Adrenal gland (tissue), 12 donors: Measurements from ENCODE around the gene CDCA4. TPM values are rescaled to one million over a fixed set of nuclear protein-coding genes. Genes with fewer than 3 reads are reported as not detected.
A peak's percentile ranks its signal among the peaks of the same experiment; 100 is the strongest.

ENCODE experiments used
- DNase-seq, 7 donors: peaks; one replicate each; pipeline ENCODE4 v3.0.0-alpha.2; 2019 to 2020
- H3K27ac ChIP-seq, 5 donors: fragments of 200-600 bp; sonication (generic) in 4 of 5; 1 replicate in 3 of 5; 2 replicates in 2 of 5; pipeline versions ENCODE4 v1.5.1 to v1.8.0; 2016 to 2020; ENCODE audit warnings: mild to moderate bottlenecking in 1 of 5
- H3K27me3 ChIP-seq: fragments of 200-600 bp; 2 replicates; pipeline ENCODE4 v1.8.0; 2021
- H3K36me3 ChIP-seq, 2 donors: fragments of 200-600 bp; replicated peaks in 1 of 2; 1 replicate in 1 of 2; 2 replicates in 1 of 2; pipeline versions ENCODE4 v1.5.1 to v1.8.0; 2018 to 2022
- H3K4me1 ChIP-seq, 2 donors: fragments of 200-600 bp; replicated peaks in 1 of 2; 1 replicate in 1 of 2; 2 replicates in 1 of 2; pipeline versions ENCODE4 v1.5.1 to v1.8.0; 2018 to 2021
- H3K4me3 ChIP-seq, 4 donors: fragments of 200-600 bp; sonication (generic) in 3 of 4; one replicate each; pipeline ENCODE4 v1.5.1; 2016 to 2018
- H3K9me3 ChIP-seq, 3 donors: fragments of 200-600 bp; sonication (generic) in 1 of 3; replicated peaks in 1 of 3; 1 replicate in 2 of 3; 2 replicates in 1 of 3; pipeline versions ENCODE4 v1.5.1 to v1.8.0; 2016 to 2021
- POLR2A ChIP-seq, 2 donors: fragments of 450-650 bp; IDR thresholded peaks; one replicate each; pipeline ENCODE4 v1.6.1; 2017; ENCODE audit warnings: antibody characterized with exemption in 2 of 2, mild to moderate bottlenecking in 2 of 2, moderate library complexity in 1 of 2
- WGBS, 4 donors: extraction: QIAGEN DNeasy Blood & Tissue Kit in 2 of 4; methylation state at CpG; one replicate each; pipeline versions ENCODE4 v1.1.5 to v1.1.7; 2013 to 2017; 5-methylcytosine and 5-hydroxymethylcytosine counted together
- intact Hi-C, 2 donors: fragments of 100-400 bp; cut with DNase I; formaldehyde crosslinking; loops; one replicate each; pipeline versions ENCODE4 v1.14.1 to v1.15.0; 2022 to 2023
- polyA plus RNA-seq, 3 donors: library from polyadenylated mRNA; stranded (reverse); fragments of 200-250 nt in 2 of 3; fragments of 350-450 nt in 1 of 3; fragmentation: Illumina TruSeq in 1 of 3; extraction: RNeasy Lipid Tissue Mini Kit (QIAGEN cat#74804) in 1 of 3; gene quantifications; one replicate each; pipeline ENCODE4 v1.2.3, GENCODE V29; 2013 to 2014
- total RNA-seq, 9 donors: library from RNA; depleted of rRNA in 4 of 9; stranded (reverse); fragments of >200 nt in 4 of 9; fragments of 120-200 nt in 1 of 9; fragmentation: NEBNext Ultra II Directional in 1 of 9; extraction: Animal tissue kit (Norgen Biotek cat#: 25700) in 1 of 9; gene quantifications; one replicate each; pipeline versions ENCODE4 v1.1.0 to v1.2.4, GENCODE V29; 2013 to 2023
- TF ChIP-seq, protein P1 (sequence below), 6 experiments: fragments of 450-650 bp in 4 of 6; fragments of 200-600 bp in 2 of 6; sonication (generic) in 1 of 6; IDR thresholded peaks; 1 replicate in 5 of 6; 2 replicates in 1 of 6; pipeline versions ENCODE4 v1.5.1 to v1.8.0; 2016 to 2021; ENCODE audit warnings: antibody characterized with exemption in 6 of 6, mild to moderate bottlenecking in 2 of 6, moderate library complexity in 1 of 6
- donor health status: healthy with polysubstance abuse.
- donor health status: Bipolar disorder and iron deficiency.
- donor health status: DM: yes; HTN: yes; CAD: no.
- donor health status: DM: no; HTN: no; CAD: no.
- donor health status: DM: no; HTN: no; CAD: no.
- donor health status: DM: yes; HTN: yes; CAD: no.

CDCA4 gene
- total and polyA plus RNA-seq, 12 donors = 0.66 to 10.5 (median 4.1) TPM

DNA sequence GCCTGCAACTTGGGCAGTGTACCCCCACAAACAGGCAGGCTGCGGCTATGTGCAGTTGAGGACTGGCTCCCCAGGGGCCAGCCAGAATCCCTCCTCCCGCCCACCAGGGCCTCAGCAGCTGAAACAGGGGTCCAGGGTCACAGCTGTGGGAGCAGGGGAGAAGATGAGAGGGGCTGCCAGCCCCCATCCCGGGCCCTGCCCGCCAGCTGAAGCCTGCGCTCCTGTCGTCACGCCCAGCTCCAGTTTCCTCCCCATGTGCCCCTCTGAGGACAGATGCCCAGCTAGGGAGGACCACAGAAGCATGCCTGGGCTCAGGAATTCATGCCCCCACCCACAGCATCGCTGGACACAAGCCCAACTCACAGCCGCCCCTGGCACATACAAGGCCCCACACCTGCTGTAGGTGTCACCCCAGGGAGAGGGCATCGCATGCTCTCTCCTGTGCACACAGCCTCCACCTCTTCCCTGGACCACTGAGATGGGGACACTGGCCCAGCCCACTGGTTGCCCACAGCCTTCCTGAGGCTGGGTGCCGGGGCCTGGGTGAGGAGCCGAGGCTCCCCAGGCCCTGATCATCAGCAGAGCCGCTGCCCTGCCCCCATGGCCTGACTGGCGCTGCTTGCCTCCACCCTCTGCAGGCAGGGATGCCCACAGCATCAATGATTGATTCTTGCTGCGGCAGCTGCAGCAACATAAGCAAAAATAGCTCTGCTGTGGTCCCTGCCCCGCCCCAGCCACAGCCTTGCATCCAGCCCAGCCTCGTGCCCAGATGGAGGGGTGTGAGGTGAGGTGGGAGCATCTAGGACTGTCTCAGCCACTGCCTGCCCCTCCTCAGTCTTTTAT is 39.0 kb downstream of the CDCA4 start:
- WGBS, 4 donors = 85 to 87% (median 86%) methylated on average over 6 to 17 of the region's 17 CpGs
- Histone ChIP-seq H3K4me3 (no peak overlapping the region), H3K27me3 (no peaks in the 10 kb centered on the region), H3K9me3 (no peaks in the 10 kb centered on the region), H3K36me3 (no peaks in the 10 kb centered on the region), H3K27ac (no peak overlapping the region), H3K4me1 (peaks cover 11 to 20% of the 10 kb centered on the region in 2 donors)
- intact Hi-C loops = loop anchor here in 1 of 2 donors (5.0 kb wide), 1 partner anchor 45 kb away; no protein-coding TSS in a partner anchor
- TF ChIP-seq POLR2A (IDR thresholded peaks at IDR 0.05) = no peak
- TF ChIP-seq, protein P1, sequence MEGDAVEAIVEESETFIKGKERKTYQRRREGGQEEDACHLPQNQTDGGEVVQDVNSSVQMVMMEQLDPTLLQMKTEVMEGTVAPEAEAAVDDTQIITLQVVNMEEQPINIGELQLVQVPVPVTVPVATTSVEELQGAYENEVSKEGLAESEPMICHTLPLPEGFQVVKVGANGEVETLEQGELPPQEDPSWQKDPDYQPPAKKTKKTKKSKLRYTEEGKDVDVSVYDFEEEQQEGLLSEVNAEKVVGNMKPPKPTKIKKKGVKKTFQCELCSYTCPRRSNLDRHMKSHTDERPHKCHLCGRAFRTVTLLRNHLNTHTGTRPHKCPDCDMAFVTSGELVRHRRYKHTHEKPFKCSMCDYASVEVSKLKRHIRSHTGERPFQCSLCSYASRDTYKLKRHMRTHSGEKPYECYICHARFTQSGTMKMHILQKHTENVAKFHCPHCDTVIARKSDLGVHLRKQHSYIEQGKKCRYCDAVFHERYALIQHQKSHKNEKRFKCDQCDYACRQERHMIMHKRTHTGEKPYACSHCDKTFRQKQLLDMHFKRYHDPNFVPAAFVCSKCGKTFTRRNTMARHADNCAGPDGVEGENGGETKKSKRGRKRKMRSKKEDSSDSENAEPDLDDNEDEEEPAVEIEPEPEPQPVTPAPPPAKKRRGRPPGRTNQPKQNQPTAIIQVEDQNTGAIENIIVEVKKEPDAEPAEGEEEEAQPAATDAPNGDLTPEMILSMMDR (IDR thresholded peaks at IDR 0.05) = no peak
- DNase-seq = no peak

DNA sequence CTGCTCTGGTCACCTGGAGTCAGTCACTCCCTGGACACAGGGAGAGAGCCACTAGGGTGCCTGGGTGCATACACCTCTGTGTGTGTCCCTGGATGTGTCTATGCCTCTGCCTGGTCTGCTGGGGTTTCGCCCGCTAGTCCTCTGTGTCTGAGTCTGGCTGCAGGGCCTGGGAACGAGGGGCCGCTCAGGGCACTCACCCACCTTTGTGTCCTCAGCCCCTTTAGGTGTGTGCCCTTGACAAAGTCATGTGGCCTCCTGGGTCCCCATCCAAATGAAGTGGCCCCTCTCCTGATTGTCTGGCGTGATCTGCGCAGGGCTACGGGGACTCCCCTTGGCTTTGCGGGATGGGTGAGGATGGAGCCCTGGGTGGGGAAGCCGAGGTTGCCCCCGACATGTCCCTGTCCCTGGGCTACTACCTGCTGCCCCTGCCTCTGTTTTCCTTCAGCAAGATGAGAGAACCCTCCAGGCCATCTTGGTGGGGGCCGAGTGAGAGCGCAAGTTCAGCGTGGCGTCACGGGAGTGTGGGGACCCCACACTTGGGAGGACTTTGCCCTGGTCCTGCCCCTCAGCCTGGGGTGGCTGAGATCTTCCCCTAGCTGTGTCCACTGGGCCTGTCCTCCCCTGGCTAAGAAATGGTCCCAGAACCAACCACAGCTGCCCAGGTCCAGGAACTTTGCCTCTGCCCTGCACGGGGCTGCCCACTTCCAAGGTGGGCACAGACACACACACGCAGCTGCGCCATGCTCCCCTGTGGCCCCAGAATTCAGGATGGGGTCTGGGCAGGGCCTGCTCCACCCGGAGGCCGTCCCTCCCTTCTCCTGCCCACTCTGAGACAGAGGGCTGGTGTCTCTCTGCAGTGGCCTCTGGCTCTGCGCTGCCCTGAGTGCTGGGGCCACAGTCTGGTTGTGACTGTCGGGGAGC is 40.0 kb downstream of the CDCA4 start:
- no peak for DNase-seq
- Histone ChIP-seq H3K27me3 (no peaks in the 10 kb centered on the region), H3K27ac (peak overlapping the region in 2 of 5 donors; percentile 79 to 82), H3K9me3 (no peaks in the 10 kb centered on the region), H3K4me1 (peaks cover 7 to 18% of the 10 kb centered on the region in 2 donors), H3K36me3 (no peaks in the 10 kb centered on the region), H3K4me3 (no peak overlapping the region)
- TF ChIP-seq, protein P1 (IDR thresholded peaks at IDR 0.05) = no peak
- TF ChIP-seq POLR2A (IDR thresholded peaks at IDR 0.05) = no peak
- 88 to 94% (median 92%) methylated on average over 9 to 22 of the region's 22 CpGs for WGBS, 4 donors
- intact Hi-C loops = loop anchor here in 1 of 2 donors (5.0 kb wide), 1 partner anchor 46 kb away; no protein-coding TSS in a partner anchor

DNA sequence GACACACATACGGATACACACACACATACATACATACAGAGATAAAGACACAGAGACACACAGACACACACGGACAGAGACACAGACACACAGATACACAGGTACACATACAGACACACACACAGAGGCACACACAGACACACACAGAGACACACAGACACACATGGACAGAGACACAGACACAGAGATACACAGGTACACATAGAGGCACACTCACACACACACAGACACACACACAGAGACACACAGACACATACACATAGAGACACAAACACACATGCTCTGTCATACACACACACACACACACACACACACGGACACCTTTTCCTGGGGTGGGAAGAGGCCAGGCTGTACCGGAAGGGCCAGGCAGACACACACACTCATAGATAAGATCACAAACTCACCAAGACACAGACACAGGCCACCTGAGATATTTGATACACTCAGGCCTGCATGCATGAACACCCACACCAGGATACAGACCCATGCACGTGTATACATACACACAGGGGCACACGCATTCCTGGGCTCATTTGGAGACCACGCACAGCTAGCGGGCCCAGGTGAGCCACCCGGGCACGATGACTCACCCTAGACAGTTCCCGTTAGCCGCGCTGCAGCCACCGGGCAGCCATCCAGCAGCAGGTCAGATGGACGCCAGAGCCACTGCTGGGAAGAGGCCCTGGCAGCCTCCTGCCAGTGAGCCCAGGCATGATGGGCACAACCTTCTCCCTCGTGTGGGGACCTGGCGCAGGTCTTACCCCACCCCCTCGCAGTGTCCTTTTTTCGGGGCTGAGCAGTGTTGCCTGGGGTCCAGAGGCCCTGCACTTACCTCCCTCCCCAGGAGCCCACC is 40.9 kb downstream of the CDCA4 start:
- Histone ChIP-seq H3K27ac (peak overlapping the region in 2 of 5 donors; percentile 79 to 82), H3K4me3 (no peak overlapping the region), H3K9me3 (no peaks in the 10 kb centered on the region), H3K4me1 (peaks cover 7 to 22% of the 10 kb centered on the region in 2 donors), H3K36me3 (no peaks in the 10 kb centered on the region), H3K27me3 (no peaks in the 10 kb centered on the region)
- TF ChIP-seq POLR2A (IDR thresholded peaks at IDR 0.05) = no peak
- TF ChIP-seq, protein P1 (IDR thresholded peaks at IDR 0.05) = no peak
- peak; percentile 89 to 96 (median 94) for DNase-seq
- WGBS, 4 donors = 42 to 73% (median 53%) methylated on average over 6 to 19 of the region's 19 CpGs
- intact Hi-C loops = loop anchor here (5.0 kb wide), 2 partner anchors 47 to 67 kb away; no protein-coding TSS in a partner anchor
